GM19351 (cell line): ENCODE data around the gene FILIP1.

Source experiments
- ATAC-seq: cut with Tn5 transposase; IDR thresholded peaks from one replicate; pipeline ENCODE4 v1.9.1; 2021; ENCODE audit warnings: mild to moderate bottlenecking, moderate library complexity; ENCODE audit not compliant: unreplicated experiment

The FILIP1 gene

DNA sequence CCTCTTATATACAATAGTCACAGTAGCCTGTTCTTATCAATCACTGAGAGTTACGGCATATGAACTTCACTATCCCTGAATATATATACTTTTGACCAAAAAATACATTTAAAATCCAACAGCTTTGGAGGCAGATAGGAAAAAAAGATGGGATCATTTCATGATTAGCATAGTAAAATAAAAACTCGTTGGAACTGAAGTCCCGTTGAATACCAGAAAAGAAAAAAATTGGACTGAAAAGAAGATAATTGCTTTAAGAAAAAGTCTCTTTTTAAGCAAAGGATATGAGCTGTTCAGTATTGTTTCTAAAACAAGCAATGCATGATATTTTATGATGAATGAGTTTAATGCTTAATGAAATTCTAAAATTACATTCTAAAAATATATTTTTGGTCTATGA lies 4.4 kb upstream of the FILIP1 start:
- no peak for ATAC-seq

GRCh38 chr6:75495011-75495410 lies 1.4 kb upstream of the FILIP1 start:
- no peak for ATAC-seq

DNA sequence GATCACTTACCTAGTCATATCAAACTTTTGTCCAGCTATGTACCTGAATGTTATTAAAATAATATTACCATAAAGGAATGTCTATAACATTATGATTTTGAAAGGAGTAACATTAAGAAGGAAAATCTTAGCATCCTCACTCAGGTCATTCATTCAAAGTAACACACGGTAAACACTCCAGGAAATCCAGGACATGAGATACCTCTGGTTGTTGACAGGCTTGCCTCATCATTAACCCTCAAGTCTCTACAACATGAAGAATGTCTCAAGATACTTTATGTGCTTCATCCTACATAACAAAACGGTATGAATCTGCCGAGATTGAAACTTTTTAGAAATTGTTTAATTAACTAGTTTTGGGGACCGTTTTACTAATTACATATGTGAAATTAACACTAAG lies 690 bp upstream of the FILIP1 start:
- ATAC-seq: no peak

DNA sequence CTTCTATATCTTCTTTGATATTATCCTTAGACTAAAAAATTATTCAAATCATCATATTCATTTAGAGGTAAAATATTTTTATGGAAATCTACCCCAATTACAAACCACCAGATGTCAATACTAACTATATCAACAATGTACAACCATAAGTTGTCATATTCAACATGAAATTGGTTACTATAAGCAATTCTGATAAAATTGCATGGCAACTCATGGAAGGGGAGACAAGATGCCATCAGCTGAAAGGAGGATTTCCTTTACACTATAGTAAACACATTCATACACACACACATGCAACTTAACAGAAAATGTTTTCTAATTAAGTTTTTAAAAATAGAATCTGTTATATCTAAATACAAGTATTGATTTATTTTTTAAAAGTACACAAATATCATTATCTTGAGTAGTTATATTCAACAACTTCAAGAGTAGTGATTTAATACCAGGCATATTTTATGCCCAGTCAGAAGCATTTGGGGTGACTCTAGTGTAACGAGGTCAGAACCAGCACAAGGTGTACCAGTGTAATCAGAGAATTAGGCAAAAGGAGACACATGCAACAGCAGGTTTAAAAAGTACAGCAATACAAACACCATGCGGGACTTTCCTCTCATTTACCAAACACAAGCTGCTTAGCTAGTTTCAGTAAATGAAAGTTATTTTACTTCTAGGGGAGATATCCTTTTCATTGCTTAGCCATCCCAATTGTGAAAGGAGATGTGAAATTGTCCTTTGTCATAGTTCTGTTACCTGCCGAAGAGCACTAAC lies 1.0 kb downstream of the FILIP1 start:
- peak; percentile 39 for ATAC-seq

- no peak for ATAC-seq
These were observed 2.3 kb downstream of the FILIP1 start for GRCh38 chr6:75491291-75491690.

GRCh38 chr6:75490706-75491105 lies 2.9 kb downstream of the FILIP1 start:
- ATAC-seq: no peak

DNA sequence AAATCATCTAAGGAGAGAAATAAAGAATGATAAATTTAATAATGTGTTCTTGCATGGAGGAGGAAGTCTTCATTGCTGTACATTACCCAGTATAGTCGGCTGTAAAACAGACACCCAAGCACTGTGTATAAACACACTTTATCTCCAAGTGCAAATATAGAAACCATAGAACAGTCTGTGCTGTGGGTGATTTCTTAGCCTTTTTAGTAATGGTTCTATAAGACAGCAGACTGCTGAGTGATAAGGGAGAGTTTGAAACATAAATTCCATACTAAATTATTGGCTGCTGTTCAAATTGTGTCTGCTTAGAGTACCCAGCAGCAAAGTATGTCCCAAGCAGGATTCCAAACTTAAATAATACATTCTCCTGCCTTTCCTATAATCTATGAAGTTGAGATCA lies 4.6 kb downstream of the FILIP1 start:
- ATAC-seq: no peak

- ATAC-seq: no peak
These were observed 5.6 kb downstream of the FILIP1 start for GRCh38 chr6:75488033-75488432.

- no peak for ATAC-seq
These were observed 6.6 kb downstream of the FILIP1 start for GRCh38 chr6:75486850-75487518.

- ATAC-seq: no peak
These were observed 9.1 kb downstream of the FILIP1 start for GRCh38 chr6:75484535-75484934.

DNA sequence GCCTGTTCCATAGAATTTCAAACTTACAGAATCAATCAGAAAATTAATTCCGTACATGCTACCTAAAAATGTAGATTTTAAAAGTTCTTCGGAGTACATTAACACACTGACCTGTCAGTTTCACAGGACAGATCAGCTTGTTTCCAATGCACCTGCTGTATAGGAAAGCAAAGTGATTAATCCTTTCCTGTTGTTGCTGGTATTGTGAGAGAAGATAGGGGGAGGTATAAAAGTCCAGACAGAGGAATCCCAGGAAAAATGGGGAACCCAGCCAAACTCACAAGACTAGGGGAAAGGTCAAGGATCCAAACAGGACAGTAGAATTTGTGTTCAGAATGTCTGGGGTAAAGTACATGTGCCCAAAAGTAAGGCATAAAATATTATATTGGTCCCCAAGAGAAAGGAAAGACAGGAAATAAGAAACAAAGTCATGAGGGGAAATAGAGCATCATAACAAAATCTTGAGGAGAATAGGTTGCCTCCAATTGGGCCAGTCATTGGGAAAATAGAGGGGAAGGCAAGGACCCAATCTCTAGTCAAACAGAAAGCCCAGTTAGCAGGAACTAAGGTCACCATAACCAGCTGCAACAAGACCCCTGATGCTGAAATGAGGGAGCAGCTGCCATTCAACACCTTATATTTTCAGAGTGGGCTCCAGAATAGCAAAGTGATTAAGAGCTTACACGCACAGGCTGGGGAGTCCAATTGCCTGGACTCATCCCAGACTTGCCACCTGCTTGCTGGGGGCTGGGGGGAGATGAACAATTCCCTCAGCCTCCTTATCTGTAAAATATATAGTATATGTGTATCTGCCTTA lies 10.3 kb downstream of the FILIP1 start:
- no peak for ATAC-seq

GRCh38 chr6:75481936-75482593 lies 11.5 kb downstream of the FILIP1 start:
- ATAC-seq: no peak

- no peak for ATAC-seq
These were observed 12.2 kb downstream of the FILIP1 start for GRCh38 chr6:75481394-75481793.

DNA sequence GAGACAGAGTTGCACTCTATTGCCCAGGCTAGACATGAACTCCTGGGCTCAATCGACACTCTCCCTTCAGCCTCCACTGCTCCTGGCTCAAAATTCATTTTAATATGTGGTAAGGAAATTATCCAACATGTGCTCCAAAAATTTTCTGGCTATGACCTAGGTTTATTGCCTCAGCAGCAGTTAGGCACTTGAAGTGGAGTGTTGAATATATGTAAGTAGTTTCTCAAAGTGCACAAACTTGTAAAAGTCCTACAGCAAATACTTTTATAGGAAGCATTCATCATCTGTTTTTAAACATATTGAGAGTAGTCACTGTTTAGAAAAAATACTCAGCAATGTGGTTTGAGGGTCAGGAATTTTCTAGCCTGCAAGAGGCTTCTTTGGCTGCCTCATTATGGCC lies 13.2 kb downstream of the FILIP1 start:
- ATAC-seq: no peak

GRCh38 chr6:75479712-75480111 lies 13.9 kb downstream of the FILIP1 start:
- no peak for ATAC-seq

DNA sequence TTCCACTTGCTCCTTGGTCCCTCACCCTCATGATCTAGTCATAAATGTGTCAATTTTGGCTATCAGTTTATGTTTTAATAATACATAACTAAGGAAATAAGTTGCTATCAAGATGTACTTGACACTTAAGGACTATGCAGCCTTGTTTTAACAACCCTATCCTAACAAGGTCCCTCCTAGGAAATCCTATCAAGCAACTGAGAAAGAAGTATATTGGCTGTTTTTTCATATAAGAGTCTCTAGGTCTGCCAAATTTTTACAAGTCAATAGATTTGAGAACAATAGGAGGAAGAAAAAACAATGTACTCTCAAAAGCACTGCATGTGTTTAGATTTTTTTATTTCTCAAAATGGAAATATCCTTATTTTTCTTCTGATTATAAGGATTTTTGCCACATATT lies 14.7 kb downstream of the FILIP1 start:
- no peak for ATAC-seq

- ATAC-seq: peak; percentile 98
These were observed 20.7 kb downstream of the FILIP1 start for GRCh38 chr6:75472885-75473284.

DNA sequence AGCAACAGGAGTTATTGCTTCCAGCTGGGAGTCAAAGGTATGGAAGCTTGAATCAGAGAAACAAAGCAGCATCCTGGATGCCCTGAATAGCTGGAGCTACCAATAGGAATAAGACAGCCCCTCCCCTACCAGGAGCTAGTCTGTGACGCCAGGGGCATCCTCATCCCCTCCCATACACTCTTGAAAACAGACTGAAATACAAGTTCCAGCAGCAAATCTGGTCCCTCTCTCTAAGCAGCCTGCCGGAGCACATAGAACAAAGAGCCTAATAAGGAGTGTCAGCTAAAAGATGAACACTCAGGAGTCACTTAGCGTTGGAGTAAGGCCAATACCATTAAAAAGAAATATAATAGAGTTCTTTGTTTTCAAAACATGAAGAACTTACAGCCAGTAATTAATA lies 25.6 kb downstream of the FILIP1 start:
- ATAC-seq: no peak

DNA sequence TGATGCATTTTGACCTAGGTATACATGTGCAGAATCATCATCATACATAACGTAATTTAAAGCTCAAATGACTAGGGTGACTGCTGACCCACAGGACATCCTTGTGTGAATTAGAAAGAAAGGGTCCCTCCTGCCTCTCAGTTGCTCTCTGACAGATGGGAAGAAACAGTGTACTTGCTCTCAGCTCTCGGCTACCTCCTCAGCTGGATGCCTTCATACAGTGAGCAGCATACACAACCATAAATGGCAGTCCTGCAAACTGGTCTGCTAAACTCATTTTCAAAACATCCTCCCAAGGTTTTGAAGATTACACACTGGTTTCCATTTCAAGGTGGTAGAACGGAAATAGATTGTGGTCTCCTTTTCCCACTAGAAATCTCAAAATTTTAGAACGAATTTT lies 26.3 kb downstream of the FILIP1 start:
- ATAC-seq: no peak

DNA sequence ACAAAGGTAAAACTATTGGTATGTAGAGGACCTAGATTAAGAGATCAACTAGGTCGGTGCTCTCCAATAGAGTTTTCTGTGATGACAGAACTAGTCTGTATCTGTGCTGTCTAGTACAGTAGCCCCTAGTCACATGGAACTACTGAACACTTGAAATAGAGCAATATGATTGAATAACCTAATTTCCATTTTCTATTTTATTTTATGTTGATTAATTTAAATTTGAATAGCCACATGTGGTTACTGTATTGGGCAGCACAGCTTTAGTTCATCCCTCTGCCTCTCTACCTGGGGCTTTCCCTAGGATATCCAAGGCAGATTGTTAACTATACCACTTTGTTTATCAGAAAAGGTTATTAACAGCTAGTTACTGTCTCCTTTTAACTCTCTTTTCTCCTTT lies 27.0 kb downstream of the FILIP1 start:
- no peak for ATAC-seq

- ATAC-seq: no peak
These were observed 29.7 kb downstream of the FILIP1 start for GRCh38 chr6:75463908-75464307.
